DOHH2 (cell line): Measurements from ENCODE around the gene POLA2.
A peak's percentile ranks its signal among the peaks of the same experiment; 100 is the strongest.

ENCODE experiments used
- H3F3A ChIP-seq: fragments of 200-600 bp; sonication (generic), shearing (Covaris generic); 2 replicates; pipeline ENCODE4 v1.6.0; 2016; ENCODE audit warnings: antibody characterized with exemption, mild to moderate bottlenecking; ENCODE audit not compliant: control insufficient read depth, insufficient read depth
- H3K27ac ChIP-seq: fragments of 200-600 bp; sonication (generic); 2 replicates; pipeline ENCODE4 v1.5.1; 2014; ENCODE audit warnings: low read depth, mild to moderate bottlenecking, low read length, moderate library complexity
- H3K27me3 ChIP-seq: fragments of 200-600 bp; sonication (generic); 2 replicates; pipeline ENCODE4 v1.6.1; 2014; ENCODE audit warnings: mild to moderate bottlenecking, low read length, mixed read lengths; ENCODE audit not compliant: control insufficient read depth
- H3K36me3 ChIP-seq: fragments of 200-600 bp; sonication (generic); 2 replicates; pipeline ENCODE4 v1.6.1; 2014; ENCODE audit warnings: mild to moderate bottlenecking, low read length, moderate library complexity, mixed read lengths; ENCODE audit not compliant: control insufficient read depth
- H3K4me1 ChIP-seq: fragments of 200-600 bp; sonication (generic); 2 replicates; pipeline ENCODE4 v1.6.1; 2014; ENCODE audit warnings: mild to moderate bottlenecking, low read length, mixed read lengths; ENCODE audit not compliant: control insufficient read depth
- H3K4me2 ChIP-seq: fragments of 200-600 bp; sonication (generic); 2 replicates; pipeline ENCODE4 v1.6.0; 2014; ENCODE audit warnings: mild to moderate bottlenecking, low read length, moderate library complexity
- H3K4me3 ChIP-seq: fragments of 200-600 bp; sonication (generic); 2 replicates; pipeline ENCODE4 v1.5.1; 2014; ENCODE audit warnings: mild to moderate bottlenecking, low read length, mixed read lengths
- H3K79me2 ChIP-seq: fragments of 200-600 bp; sonication (generic); 2 replicates; pipeline ENCODE4 v1.6.1; 2014; ENCODE audit warnings: mild to moderate bottlenecking, low read length, mixed read lengths; ENCODE audit not compliant: control insufficient read depth
- H3K9me2 ChIP-seq: fragments of 200-600 bp; sonication (generic); replicated peaks from 2 replicates; pipeline ENCODE4 v1.6.1; 2014; ENCODE audit warnings: mild to moderate bottlenecking, low read length, mixed read lengths; ENCODE audit not compliant: control insufficient read depth
- H3K9me3 ChIP-seq: fragments of 200-600 bp; sonication (generic); 2 replicates; pipeline ENCODE4 v1.6.1; 2014; ENCODE audit warnings: antibody characterized with exemption, low read length, mixed read lengths; ENCODE audit not compliant: control insufficient read depth, insufficient read depth
- H4K20me1 ChIP-seq: fragments of 200-600 bp; sonication (generic); 2 replicates; pipeline ENCODE4 v1.6.0; 2014; ENCODE audit warnings: low read depth, mild to moderate bottlenecking, antibody characterized with exemption, low read length, moderate library complexity; ENCODE audit not compliant: control insufficient read depth, insufficient read depth
- CTCF ChIP-seq: fragments of 200-600 bp; sonication (generic); IDR thresholded peaks from one replicate; pipeline ENCODE4 v1.5.1; 2014; ENCODE audit warnings: antibody characterized with exemption, mild to moderate bottlenecking, low read depth, low read length; ENCODE audit not compliant: poor library complexity, severe bottlenecking
- EZH2phosphoT487 ChIP-seq: fragments of 200-600 bp; sonication (generic); IDR thresholded peaks from 2 replicates; pipeline ENCODE4 v1.6.1; 2017; ENCODE audit warnings: borderline replicate concordance, mild to moderate bottlenecking, antibody characterized with exemption, low read length, moderate library complexity, mixed read lengths

POLA2 gene

DNA sequence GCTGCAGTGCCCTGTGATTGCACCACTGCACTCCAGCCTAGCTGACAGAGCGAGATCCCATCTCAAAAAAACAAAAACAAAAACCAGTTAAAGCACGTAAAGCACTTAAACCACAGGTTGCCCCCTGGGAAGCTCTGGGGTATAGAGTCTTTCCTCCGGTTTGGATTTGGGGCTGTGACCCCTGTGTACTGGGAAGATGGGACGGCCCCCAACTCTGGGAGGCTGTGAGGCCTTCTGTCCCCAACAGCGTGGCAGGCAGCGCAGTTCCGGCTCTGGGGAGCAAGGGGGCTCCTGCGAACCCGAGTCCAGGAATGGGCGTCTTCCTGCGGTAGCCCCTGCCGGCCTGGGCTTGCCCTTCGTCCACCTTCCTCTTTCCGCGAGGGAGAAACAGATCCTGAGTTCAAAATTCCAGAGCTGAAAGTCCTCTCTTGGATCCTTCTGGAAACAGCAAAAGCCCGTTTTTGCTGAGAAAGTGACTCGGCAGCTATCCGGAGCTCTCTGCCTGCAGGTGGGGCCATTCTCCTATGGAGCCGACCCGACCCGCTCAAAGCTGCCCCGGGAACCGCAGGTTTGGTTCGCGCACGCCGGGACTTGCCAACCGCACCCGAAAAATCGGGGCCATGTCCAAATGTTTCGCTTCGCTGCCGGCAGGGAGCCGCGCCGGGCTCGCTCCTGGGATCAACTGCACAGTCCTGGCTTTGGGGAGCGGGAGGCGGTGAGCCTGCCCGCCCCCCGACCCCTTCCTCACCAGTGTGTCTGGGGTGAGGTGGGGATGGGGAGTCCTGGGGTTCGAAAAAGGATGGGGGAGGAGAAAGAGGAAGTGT is 36.3 kb upstream of the POLA2 start:
- Histone ChIP-seq H4K20me1 (no peaks in the 10 kb centered on the region), H3K4me1 (peaks cover 18% of the 10 kb centered on the region), H3K27me3 (0 out of 2 replicates have a peak, but pooled peaks cover 2% of the 10 kb centered on the region), H3K4me3 (peak overlapping the region; percentile 75), H3K36me3 (no peaks in the 10 kb centered on the region), H3K4me2 (peak overlapping the region; percentile 95), H3K27ac (no peak overlapping the region), H3K79me2 (no peaks in the 10 kb centered on the region), H3F3A (0 out of 2 replicates have a peak, but pooled peaks cover 2% of the 10 kb centered on the region), H3K9me3 (no peaks in the 10 kb centered on the region), H3K9me2 (no peaks in the 10 kb centered on the region)
- TF ChIP-seq EZH2phosphoT487 (no peak), CTCF (peak; percentile 75)

DNA sequence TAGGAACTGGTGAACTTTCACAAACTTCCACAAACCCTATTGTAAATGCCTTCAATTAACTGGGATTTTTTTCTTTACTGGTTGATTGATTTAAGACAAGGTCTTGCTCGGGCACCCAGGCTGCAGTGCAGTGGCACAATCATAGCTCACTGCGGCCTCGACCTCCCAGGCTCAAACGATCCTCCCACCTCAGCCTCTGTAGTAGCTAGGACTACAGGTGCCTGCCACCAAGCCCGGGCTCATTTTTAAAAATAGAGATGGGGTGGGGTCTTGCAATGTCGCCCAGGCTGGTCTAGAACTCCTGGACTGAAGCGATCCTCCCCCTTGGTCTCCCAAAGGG is 35.7 kb upstream of the POLA2 start:
- Histone ChIP-seq H3K9me2 (no peaks in the 10 kb centered on the region), H3K27ac (no peak overlapping the region), H3K4me3 (peak overlapping the region; percentile 75), H3K4me2 (peak overlapping the region; percentile 95), H3K4me1 (peaks cover 18% of the 10 kb centered on the region), H3K27me3 (0 out of 2 replicates have a peak, but pooled peaks cover 2% of the 10 kb centered on the region), H3K79me2 (no peaks in the 10 kb centered on the region), H3K9me3 (no peaks in the 10 kb centered on the region), H3K36me3 (no peaks in the 10 kb centered on the region), H4K20me1 (no peaks in the 10 kb centered on the region), H3F3A (0 out of 2 replicates have a peak, but pooled peaks cover 2% of the 10 kb centered on the region)
- TF ChIP-seq EZH2phosphoT487: no peak
- no peak for TF ChIP-seq CTCF

DNA sequence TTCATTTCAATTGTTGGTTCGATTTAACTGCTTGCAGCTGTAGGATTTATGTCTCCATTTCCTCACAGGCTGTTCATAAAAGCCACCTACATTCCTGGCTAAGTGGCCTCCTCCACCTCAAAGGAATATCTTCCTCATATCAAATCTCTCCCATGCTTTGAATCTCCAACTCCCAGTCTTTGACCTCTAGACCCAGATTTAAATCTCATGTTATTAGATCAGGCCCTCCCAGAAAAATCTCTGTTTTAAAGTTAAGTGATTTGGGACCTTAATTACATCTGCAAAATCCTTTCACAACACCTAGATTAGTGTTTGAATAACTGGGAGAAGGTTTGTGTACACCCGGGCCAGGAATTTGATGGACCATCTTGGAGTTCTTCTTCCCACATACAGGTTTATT is 33.9 kb upstream of the POLA2 start:
- H3K4me1 ChIP-seq: peaks cover 18% of the 10 kb centered on the region
- H3K4me3 ChIP-seq: no peak overlapping the region
- TF ChIP-seq CTCF (no peak), EZH2phosphoT487 (no peak)
- no peaks in the 10 kb centered on the region for H3K36me3 ChIP-seq
- 0 out of 2 replicates have a peak, but pooled peaks cover 2% of the 10 kb centered on the region for H3F3A ChIP-seq
- no peaks in the 10 kb centered on the region for H3K79me2 ChIP-seq
- no peaks in the 10 kb centered on the region for H3K9me2 ChIP-seq
- H3K9me3 ChIP-seq: no peaks in the 10 kb centered on the region
- H3K27me3 ChIP-seq: 0 out of 2 replicates have a peak, but pooled peaks cover 2% of the 10 kb centered on the region
- no peak overlapping the region for H3K27ac ChIP-seq
- no peak overlapping the region for H3K4me2 ChIP-seq
- no peaks in the 10 kb centered on the region for H4K20me1 ChIP-seq
